Common myeloid progenitor, CD34-positive (primary cell): ENCODE measurements around the gene SMYD1.

Source experiments
- CTCF ChIA-PET: fragments of 350-600 bp; sonication (Branson Sonifier 250); formaldehyde crosslinking; loops from one replicate; lab custom pipeline; 2021; ENCODE audit warnings: antibody characterized with exemption; lab: Charles Lee
- POLR2A ChIA-PET: fragments of 350-600 bp; sonication (Branson Sonifier 250); formaldehyde crosslinking; loops from one replicate; lab custom pipeline; 2021; ENCODE audit warnings: antibody characterized with exemption; lab: Charles Lee
- DNase-seq, 3 donors: peaks; one replicate each; pipeline versions ENCODE4 v3.0.0 to v3.0.0-alpha.2; 2013
- H3K27ac ChIP-seq, 2 experiments: 1 replicate in 1 of 2; 2 replicates in 1 of 2; pipeline ENCODE4 v1.7.0; 2013; ENCODE audit warnings: inconsistent platforms in 2 of 2, low read length in 2 of 2, mild to moderate bottlenecking in 2 of 2, low read depth in 1 of 2, moderate library complexity in 1 of 2; ENCODE audit not compliant: severe bottlenecking in 2 of 2, insufficient read depth in 1 of 2, poor library complexity in 1 of 2
- H3K27me3 ChIP-seq, 5 experiments: replicated peaks in 2 of 5; 1 replicate in 3 of 5; 2 replicates in 2 of 5; pipeline versions ENCODE4 v1.6.1 to v1.7.0; 2013; ENCODE audit warnings: low read length in 4 of 5, mild to moderate bottlenecking in 2 of 5, moderate library complexity in 2 of 5, inconsistent platforms in 1 of 5; ENCODE audit not compliant: insufficient read depth in 5 of 5, control insufficient read depth in 4 of 5
- H3K36me3 ChIP-seq, 4 experiments: 1 replicate in 2 of 4; 2 replicates in 2 of 4; pipeline versions ENCODE4 v1.6.1 to v1.7.0; 2013; ENCODE audit warnings: low read length in 3 of 4, control low read depth in 1 of 4, mild to moderate bottlenecking in 1 of 4; ENCODE audit not compliant: control insufficient read depth in 4 of 4, insufficient read depth in 4 of 4
- H3K4me1 ChIP-seq, 4 experiments: 1 replicate in 3 of 4; 2 replicates in 1 of 4; pipeline versions ENCODE4 v1.6.1 to v1.7.1; 2013; ENCODE audit warnings: low read length in 3 of 4, mild to moderate bottlenecking in 3 of 4, control low read depth in 1 of 4, inconsistent platforms in 1 of 4, moderate library complexity in 1 of 4; ENCODE audit not compliant: control insufficient read depth in 4 of 4, insufficient read depth in 4 of 4; ENCODE audit errors: control extremely low read depth in 1 of 4
- H3K4me3 ChIP-seq, 7 experiments: 1 replicate in 4 of 7; 2 replicates in 3 of 7; pipeline versions ENCODE4 v1.5.1 to v1.7.0; 2013; ENCODE audit warnings: mild to moderate bottlenecking in 7 of 7, low read length in 6 of 7, moderate library complexity in 6 of 7, inconsistent platforms in 2 of 7, low read depth in 2 of 7, control low read depth in 1 of 7; ENCODE audit not compliant: insufficient read depth in 4 of 7, control insufficient read depth in 1 of 7; ENCODE audit errors: extremely low read depth in 1 of 7
- H3K9me3 ChIP-seq, 5 experiments: 1 replicate in 4 of 5; 2 replicates in 1 of 5; pipeline versions ENCODE4 v1.6.1 to v1.7.1; 2013; ENCODE audit warnings: low read length in 4 of 5, mild to moderate bottlenecking in 2 of 5, inconsistent platforms in 1 of 5, low read depth in 1 of 5, moderate library complexity in 1 of 5; ENCODE audit not compliant: control insufficient read depth in 4 of 5, insufficient read depth in 2 of 5; ENCODE audit errors: control extremely low read depth in 1 of 5
- WGBS: methylation state at CpG from one replicate; pipeline ENCODE4 v1.1.5; 2013; ENCODE audit not compliant: insufficient coverage; 5-methylcytosine and 5-hydroxymethylcytosine counted together

The SMYD1 gene

GRCh38 chr2:88074150-88074549, 6.5 kb downstream of the SMYD1 start:
- H3K27ac ChIP-seq: no peak overlapping the region
- no peaks in the 10 kb centered on the region for H3K27me3 ChIP-seq
- H3K9me3 ChIP-seq: peaks cover 0 to 2% (median 0%) of the 10 kb centered on the region in 5 experiments
- no peaks in the 10 kb centered on the region for H3K4me1 ChIP-seq
- DNase-seq: no peak
- ChIA-PET POLR2A (no interaction called here), CTCF (interaction anchor here (4.9 kb wide), 1 partner anchor 14 kb away, joined by 21 read pairs; no protein-coding TSS in a partner anchor)
- no peaks in the 10 kb centered on the region for H3K36me3 ChIP-seq
- no peak overlapping the region for H3K4me3 ChIP-seq

DNA sequence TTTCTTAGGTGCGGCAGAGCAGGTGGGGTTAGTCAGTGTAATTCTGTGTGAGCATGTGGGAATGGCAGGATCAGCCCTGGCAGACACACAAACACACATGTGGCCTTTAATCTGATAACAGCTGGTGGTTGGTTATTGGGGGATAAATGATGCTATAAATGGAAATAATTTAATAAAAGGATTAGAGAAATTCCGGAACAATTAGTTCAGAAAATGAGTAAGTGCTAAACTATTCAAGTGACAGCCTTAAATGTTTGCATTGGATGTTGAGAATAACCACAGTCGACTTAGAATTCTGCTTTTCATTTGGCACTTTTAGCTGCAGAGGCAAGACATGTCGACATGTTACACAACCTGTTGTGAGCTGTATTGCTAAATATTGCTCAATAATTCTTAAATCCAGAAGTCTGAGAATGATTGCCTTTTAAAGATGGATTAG, 7.2 kb downstream of the SMYD1 start:
- Histone ChIP-seq H3K27me3 (no peaks in the 10 kb centered on the region), H3K4me3 (no peak overlapping the region), H3K9me3 (peaks cover 0 to 2% (median 0%) of the 10 kb centered on the region in 5 experiments), H3K27ac (no peak overlapping the region), H3K36me3 (no peaks in the 10 kb centered on the region), H3K4me1 (no peaks in the 10 kb centered on the region)
- ChIA-PET POLR2A (no interaction called here), CTCF (interaction anchor here (0.8 to 4.9 kb wide), 2 partner anchors 15 to 85 kb away, joined by 3 to 21 read pairs; no protein-coding TSS in a partner anchor)
- 100% methylated on average over 2 of the region's 4 CpGs for WGBS
- DNase-seq: no peak

DNA sequence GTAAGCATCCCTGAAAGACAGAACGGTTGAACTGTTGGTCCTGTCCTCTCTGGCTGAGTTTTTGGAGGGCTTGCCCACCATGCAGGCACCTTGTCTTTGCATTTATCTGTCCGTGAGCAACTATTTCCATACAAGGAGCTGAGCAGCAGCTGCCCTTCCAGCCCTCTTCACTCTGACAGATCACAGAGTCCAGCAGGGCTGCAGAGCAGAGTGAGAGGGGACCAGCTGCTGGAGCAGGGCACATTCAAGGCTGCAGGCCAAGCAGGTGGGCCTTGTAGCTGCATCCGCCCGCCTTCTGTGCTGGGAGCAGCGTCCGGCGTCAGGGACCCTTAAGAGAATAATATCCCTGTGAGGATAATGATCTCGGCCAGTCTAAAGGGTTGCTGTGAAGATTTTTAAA, 9.5 kb downstream of the SMYD1 start:
- POLR2A ChIA-PET: interaction anchor here (0.7 kb wide), 1 partner anchor 16 kb away, joined by 4 read pairs; no protein-coding TSS in a partner anchor
- DNase-seq: no peak
- Histone ChIP-seq H3K4me3 (no peak overlapping the region), H3K27me3 (no peaks in the 10 kb centered on the region), H3K4me1 (no peaks in the 10 kb centered on the region), H3K27ac (no peak overlapping the region), H3K9me3 (peaks cover 0 to 2% (median 0%) of the 10 kb centered on the region in 5 experiments), H3K36me3 (no peaks in the 10 kb centered on the region)
- CTCF ChIA-PET: interaction anchor here (4.9 kb wide), 1 partner anchor 17 kb away, joined by 21 read pairs; no protein-coding TSS in a partner anchor
- 98% methylated on average over 8 of the region's 8 CpGs for WGBS

DNA sequence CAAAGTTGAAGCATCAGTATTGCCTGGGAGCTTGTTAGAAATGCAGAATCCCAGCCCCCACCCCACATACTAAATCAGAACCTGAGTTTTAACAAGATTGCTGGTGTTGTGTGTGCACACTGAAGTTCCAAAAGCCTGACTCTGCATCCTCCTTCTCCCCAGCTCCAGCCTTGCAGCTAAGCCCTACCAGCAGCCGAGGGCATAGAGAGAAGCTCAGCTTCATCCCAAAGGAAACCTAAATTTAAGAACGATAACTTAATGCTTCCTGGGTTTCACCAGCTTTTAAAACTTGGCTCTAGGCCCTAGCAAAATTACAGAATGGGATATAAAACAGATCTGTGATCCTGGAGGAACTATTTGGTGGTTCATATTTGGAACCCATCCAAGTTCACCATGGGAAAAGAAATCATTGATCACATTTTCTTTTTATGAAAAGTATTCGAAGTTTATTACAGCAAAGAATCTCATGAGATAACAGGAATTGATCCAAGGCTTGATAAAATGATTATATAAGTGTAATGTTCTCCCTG, 11.1 kb downstream of the SMYD1 start:
- Histone ChIP-seq H3K4me1 (no peaks in the 10 kb centered on the region), H3K4me3 (no peak overlapping the region), H3K27ac (no peak overlapping the region), H3K36me3 (no peaks in the 10 kb centered on the region), H3K27me3 (no peaks in the 10 kb centered on the region), H3K9me3 (no peaks in the 10 kb centered on the region)
- no peak for DNase-seq
- ChIA-PET POLR2A (no interaction called here), CTCF (interaction anchor here (4.9 kb wide), 1 partner anchor 19 kb away, joined by 21 read pairs; no protein-coding TSS in a partner anchor)
- no CpG with 5 or more reads among the region's 3 CpGs for WGBS

DNA sequence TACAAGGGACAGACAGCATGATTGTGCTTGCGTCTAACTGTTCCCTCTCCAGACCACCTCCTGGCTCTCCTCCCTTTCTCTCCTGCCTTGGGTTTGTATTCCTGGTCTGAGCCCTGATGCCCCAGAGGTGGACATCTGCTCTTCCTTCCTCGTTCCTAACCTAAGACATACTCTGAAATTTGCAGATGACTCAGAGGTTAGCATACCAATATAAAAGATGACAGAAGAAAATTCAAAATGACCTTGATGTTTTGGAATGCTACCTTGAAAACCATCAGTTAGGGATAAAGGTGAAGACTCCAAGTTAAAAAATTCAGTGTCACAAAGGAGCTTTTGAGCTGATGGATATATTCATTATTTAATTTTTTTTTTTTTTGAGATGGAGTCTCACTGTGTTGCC, 12.9 kb downstream of the SMYD1 start:
- WGBS: 89% methylated on average over 1 of the region's 2 CpGs
- Histone ChIP-seq H3K36me3 (no peaks in the 10 kb centered on the region), H3K27ac (no peak overlapping the region), H3K4me3 (no peak overlapping the region), H3K4me1 (no peaks in the 10 kb centered on the region), H3K27me3 (no peaks in the 10 kb centered on the region), H3K9me3 (no peaks in the 10 kb centered on the region)
- POLR2A ChIA-PET: no interaction called here
- DNase-seq: no peak
- CTCF ChIA-PET: interaction anchor here (0.6 to 1.5 kb wide), 3 partner anchors 20 to 66 kb away, joined by 3 to 5 read pairs (median 3); no protein-coding TSS in a partner anchor

DNA sequence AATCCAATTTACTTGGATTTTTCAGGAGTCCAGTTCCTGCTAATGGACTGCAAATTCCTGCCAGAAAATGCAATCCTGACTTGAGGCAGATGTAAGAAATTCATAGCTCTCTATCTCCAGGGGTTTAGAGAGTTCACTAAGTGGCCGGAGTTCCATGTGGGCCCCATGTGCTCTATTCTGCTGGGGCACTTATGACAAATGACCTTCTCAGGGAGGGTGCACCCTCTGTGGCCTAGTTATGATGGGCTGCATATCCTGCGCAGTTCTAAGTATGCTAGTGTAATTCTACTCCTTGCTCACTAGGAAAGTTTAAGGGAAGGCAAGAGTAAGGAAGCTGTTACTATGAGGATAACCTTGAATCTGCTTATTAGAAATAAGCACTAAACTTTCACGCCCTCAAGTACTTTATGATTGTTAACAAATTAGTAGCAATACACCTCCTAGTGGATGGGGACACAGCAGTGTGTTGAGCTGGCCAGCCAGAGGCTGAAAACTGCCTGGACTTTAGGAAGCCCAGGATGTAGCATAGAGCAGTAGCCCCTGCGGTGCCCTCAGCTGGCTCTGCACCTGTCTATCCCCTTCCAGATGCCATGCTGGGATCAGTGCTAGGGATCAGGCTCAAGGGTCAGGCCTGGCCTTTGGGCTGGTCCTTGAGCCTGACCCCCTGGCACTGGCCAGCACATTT, 14.4 kb downstream of the SMYD1 start:
- POLR2A ChIA-PET: no interaction called here
- 100% methylated on average over 2 of the region's 4 CpGs for WGBS

GRCh38 chr2:88082781-88083180, 15.2 kb downstream of the SMYD1 start:
- no peaks in the 10 kb centered on the region for H3K36me3 ChIP-seq
- no peak for DNase-seq
- H3K4me3 ChIP-seq: no peak overlapping the region
- POLR2A ChIA-PET: no interaction called here
- H3K27ac ChIP-seq: no peak overlapping the region
- H3K27me3 ChIP-seq: no peaks in the 10 kb centered on the region
- H3K4me1 ChIP-seq: no peaks in the 10 kb centered on the region
- CTCF ChIA-PET: interaction anchor here (0.9 to 2.0 kb wide), 2 partner anchors 16 to 22 kb away, joined by 3 to 10 read pairs; no protein-coding TSS in a partner anchor
- no CpG with 5 or more reads among the region's 1 CpG for WGBS
- no peaks in the 10 kb centered on the region for H3K9me3 ChIP-seq

More for the DNA sequence above, 14.4 kb downstream of the SMYD1 start:
- H3K4me3 ChIP-seq: no peak overlapping the region
- no peaks in the 10 kb centered on the region for H3K36me3 ChIP-seq
- no peaks in the 10 kb centered on the region for H3K4me1 ChIP-seq
- no peaks in the 10 kb centered on the region for H3K27me3 ChIP-seq
- H3K9me3 ChIP-seq: no peaks in the 10 kb centered on the region
- H3K27ac ChIP-seq: no peak overlapping the region
- CTCF ChIA-PET: interaction anchor here (0.9 to 2.0 kb wide), 3 partner anchors 16 to 64 kb away, joined by 3 to 10 read pairs (median 5); no protein-coding TSS in a partner anchor
- DNase-seq: no peak
